Measurements from ENCODE around the gene RNF225. TPM values are rescaled to one million over a fixed set of nuclear protein-coding genes. Genes with fewer than 3 reads are reported as not detected.
A peak's percentile ranks its signal among the peaks of the same experiment; 100 is the strongest.
"Not testable (repeated sequence)": the region's sequence is repeated elsewhere in the genome, so short reads cannot be mapped to it uniquely, and the experiment has no call there.

The RNF225 gene
- polyA plus RNA-seq, 1 experiment = not detected

- DNase-seq (ENCODE audit: low read depth, low spot score) = no peak
- Histone ChIP-seq H3K9me3 (ENCODE audit: control insufficient read depth, insufficient read depth, low read length) (peaks cover 64% of the 10 kb centered on the region), H3K27me3 (ENCODE audit: control insufficient read depth, insufficient read depth, low read length) (peaks cover 3% of the 10 kb centered on the region), H3K4me3 (ENCODE audit: low read depth, low read length) (peak overlapping the region; percentile 93), H3K27ac (ENCODE audit: low read depth, low read length) (peak overlapping the region; percentile 90)
- CTCF ChIA-PET = no interaction called here
- no peak for TF ChIP-seq CTCF (IDR thresholded peaks at IDR 0.05; ENCODE audit: low read depth, low read length)
- POLR2A ChIA-PET = interaction anchor here (1.0 kb wide), 3 partner anchors 11 to 32 kb away, joined by 3 to 7 read pairs (median 6); partner anchors contain the start of genes ZNF324B and ZNF584
Measured at GRCh38 chr19:58440556-58440955, 45.1 kb downstream of the RNF225 start.

GRCh38 chr19:58442986-58443385 lies 47.5 kb downstream of the RNF225 start:
- DNase-seq (ENCODE audit: low read depth, low spot score); H3K27me3 ChIP-seq (ENCODE audit: control insufficient read depth, insufficient read depth, low read length); H3K27ac ChIP-seq (ENCODE audit: low read depth, low read length); H3K4me3 ChIP-seq (ENCODE audit: low read depth, low read length); CTCF ChIA-PET: not testable (repeated sequence)
- H3K9me3 ChIP-seq (ENCODE audit: control insufficient read depth, insufficient read depth, low read length) = peaks cover 41% of the 10 kb centered on the region
- POLR2A ChIA-PET = interaction anchor here (0.7 kb wide), 1 partner anchor 34 kb away, joined by 3 read pairs; the partner anchor contains the start of gene ZNF584

Small RNAs within 50 kb of the gene (small RNA-seq; reads per million reads assigned to genes)
- 0.81 reads per million for gene MIR4754 (ENCODE audit: insufficient read length, low read depth)
- 15.6 reads per million, percentile 76 among the genes with 10 or more reads in this experiment for gene RNA5SP473 (ENCODE audit: insufficient read length, low read depth)

Other genes with a start within 250 kb of the RNF225 start
- gene ZNF329, start 244.9 kb upstream of the RNF225 start, polyA plus RNA-seq (2011; rRNA removed) = 9.5 and 10.2 TPM in 2 replicates
- 13.0 and 13.2 TPM in 2 replicates for gene ZNF274, start 212.6 kb upstream of the RNF225 start, polyA plus RNA-seq (2011; rRNA removed)
- gene ZNF544, start 166.7 kb upstream of the RNF225 start, polyA plus RNA-seq (2011; rRNA removed) = 26.4 and 27.5 TPM in 2 replicates
- gene ZNF8, start 116.7 kb upstream of the RNF225 start, polyA plus RNA-seq (2011; rRNA removed) = 3.2 and 3.5 TPM in 2 replicates
- gene ERVK3-1, start 90.3 kb upstream of the RNF225 start, polyA plus RNA-seq (2011; rRNA removed) = 41.9 and 44.5 TPM in 2 replicates
- gene ZSCAN22, start 68.7 kb upstream of the RNF225 start, polyA plus RNA-seq (2011; rRNA removed) = 2.6 and 2.7 TPM in 2 replicates
- gene A1BG, start 42.2 kb upstream of the RNF225 start, polyA plus RNA-seq (2011; rRNA removed) = 7.5 and 13.2 TPM in 2 replicates
- gene ZNF497, start 32.9 kb upstream of the RNF225 start, polyA plus RNA-seq (2011; rRNA removed) = 0.06 TPM in 2 replicates
- gene ZNF837, start 14.6 kb upstream of the RNF225 start, polyA plus RNA-seq (2011; rRNA removed) = 0.33 and 0.37 TPM in 2 replicates
- 1,927 and 2,646 TPM in 2 replicates for gene RPS5, start 8.4 kb upstream of the RNF225 start, polyA plus RNA-seq (2011; rRNA removed)
- 11.9 and 14.3 TPM in 2 replicates for gene ZNF584, start 13.0 kb downstream of the RNF225 start, polyA plus RNA-seq (2011; rRNA removed)
- 4.6 and 4.8 TPM in 2 replicates for gene ZNF132, start 44.5 kb downstream of the RNF225 start, polyA plus RNA-seq (2011; rRNA removed)
- 1.8 and 2.3 TPM in 2 replicates for gene ZNF324B, start 56.0 kb downstream of the RNF225 start, polyA plus RNA-seq (2011; rRNA removed)
- 4.4 and 4.6 TPM in 2 replicates for gene ZNF324, start 71.4 kb downstream of the RNF225 start, polyA plus RNA-seq (2011; rRNA removed)
- 3.7 and 5.2 TPM in 2 replicates for gene ZNF446, start 80.7 kb downstream of the RNF225 start, polyA plus RNA-seq (2011; rRNA removed)
- 7.4 and 9.8 TPM in 2 replicates for gene SLC27A5, start 116.3 kb downstream of the RNF225 start, polyA plus RNA-seq (2011; rRNA removed)
- 4.2 and 6.8 TPM in 2 replicates for gene ZBTB45, start 124.2 kb downstream of the RNF225 start, polyA plus RNA-seq (2011; rRNA removed)
- 313 and 413 TPM in 2 replicates for gene TRIM28, start 148.4 kb downstream of the RNF225 start, polyA plus RNA-seq (2011; rRNA removed)
- 173 and 181 TPM in 2 replicates for gene CHMP2A, start 159.4 kb downstream of the RNF225 start, polyA plus RNA-seq (2011; rRNA removed)
- gene UBE2M, start 163.0 kb downstream of the RNF225 start, polyA plus RNA-seq (2011; rRNA removed) = 82.5 and 85.1 TPM in 2 replicates
- gene MZF1, start 177.7 kb downstream of the RNF225 start, polyA plus RNA-seq (2011; rRNA removed) = 5.5 and 6.2 TPM in 2 replicates